ENCODE measurements around the gene IFIH1. TPM values are rescaled to one million over a fixed set of nuclear protein-coding genes. Genes with fewer than 3 reads are reported as not detected.
A peak's percentile ranks its signal among the peaks of the same experiment; 100 is the strongest.

Gene IFIH1
- total RNA-seq, 1 experiment from 2014 or later, result 4.7 TPM

GRCh38 chr2:162333968-162334367 is 15.5 kb upstream of the IFIH1 start:
- intact Hi-C loops (cut with micrococcal nuclease; ENCODE audit: unreplicated experiment), result no loop called here
- POLR2A ChIA-PET (ENCODE audit: unreplicated experiment), result no interaction called here
- no peaks in the 10 kb centered on the region for H3K9me3 ChIP-seq (ENCODE audit: insufficient read depth, low read depth)
- no peak for DNase-seq
- no peak overlapping the region for H3K27ac ChIP-seq
- no peak overlapping the region for H2AFZ ChIP-seq
- no peaks in the 10 kb centered on the region for H3K36me3 ChIP-seq (ENCODE audit: low read depth)
- TF ChIP-seq CTCF (conservative IDR thresholded peaks at IDR 0.05), result peak; percentile 49
- no peak for TF ChIP-seq EZH2 (IDR thresholded peaks at IDR 0.05; ENCODE audit: low read depth)
- no peaks in the 10 kb centered on the region for H4K20me1 ChIP-seq (ENCODE audit: insufficient read depth)
- no peak overlapping the region for H3K4me2 ChIP-seq
- H3K4me1 ChIP-seq (replicated peaks; ENCODE audit: insufficient read depth), result no peaks in the 10 kb centered on the region
- CTCF ChIA-PET, result interaction anchor here (0.6 kb wide), 1 partner anchor 36 kb away, joined by 5 read pairs; no protein-coding TSS in a partner anchor
- no peaks in the 10 kb centered on the region for H3K27me3 ChIP-seq (ENCODE audit: insufficient read depth, low read depth)
- no peak overlapping the region for H3K4me3 ChIP-seq
- no peaks in the 10 kb centered on the region for H3K79me2 ChIP-seq (ENCODE audit: low read depth)
- H3F3A ChIP-seq (ENCODE audit: insufficient read depth, low read depth), result no peaks in the 10 kb centered on the region
- BruUV-seq (replicated peaks), result no TSS peak
- H3K9me2 ChIP-seq (ENCODE audit: insufficient read depth), result no peaks in the 10 kb centered on the region

- no TSS peak for BruUV-seq (replicated peaks)
- Histone ChIP-seq H3K9me3 (ENCODE audit: insufficient read depth, low read depth) (no peaks in the 10 kb centered on the region), H3K36me3 (ENCODE audit: low read depth) (no peaks in the 10 kb centered on the region), H3F3A (ENCODE audit: insufficient read depth, low read depth) (no peaks in the 10 kb centered on the region), H3K79me2 (ENCODE audit: low read depth) (no peaks in the 10 kb centered on the region), H3K9me2 (ENCODE audit: insufficient read depth) (no peaks in the 10 kb centered on the region), H3K27me3 (ENCODE audit: insufficient read depth, low read depth) (no peaks in the 10 kb centered on the region), H3K4me1 (replicated peaks; ENCODE audit: insufficient read depth) (no peaks in the 10 kb centered on the region), H3K27ac (no peak overlapping the region), H3K4me2 (no peak overlapping the region), H3K4me3 (no peak overlapping the region), H4K20me1 (ENCODE audit: insufficient read depth) (no peaks in the 10 kb centered on the region), H2AFZ (no peak overlapping the region)
- no peak for DNase-seq
- POLR2A ChIA-PET (ENCODE audit: unreplicated experiment), result no interaction called here
- TF ChIP-seq CTCF (conservative IDR thresholded peaks at IDR 0.05) (no peak), EZH2 (IDR thresholded peaks at IDR 0.05; ENCODE audit: low read depth) (no peak)
- intact Hi-C loops (cut with micrococcal nuclease; ENCODE audit: unreplicated experiment), result no loop called here
- CTCF ChIA-PET, result no interaction called here
Measured at GRCh38 chr2:162330881-162331280, 12.4 kb upstream of the IFIH1 start.

GRCh38 chr2:162328424-162329157 is 10.1 kb upstream of the IFIH1 start:
- ChIA-PET POLR2A (ENCODE audit: unreplicated experiment) (no interaction called here), CTCF (no interaction called here)
- intact Hi-C loops (cut with micrococcal nuclease; ENCODE audit: unreplicated experiment), result no loop called here
- no peaks in the 10 kb centered on the region for H4K20me1 ChIP-seq (ENCODE audit: insufficient read depth)
- H3K36me3 ChIP-seq (ENCODE audit: low read depth), result no peaks in the 10 kb centered on the region
- H3K27me3 ChIP-seq (ENCODE audit: insufficient read depth, low read depth), result no peaks in the 10 kb centered on the region
- no TSS peak for BruUV-seq (replicated peaks)
- H3K9me3 ChIP-seq (ENCODE audit: insufficient read depth, low read depth), result no peaks in the 10 kb centered on the region
- TF ChIP-seq EZH2 (IDR thresholded peaks at IDR 0.05; ENCODE audit: low read depth) (no peak), CTCF (conservative IDR thresholded peaks at IDR 0.05) (no peak)
- H2AFZ ChIP-seq, result no peak overlapping the region
- no peak for DNase-seq
- H3K4me1 ChIP-seq (replicated peaks; ENCODE audit: insufficient read depth), result no peaks in the 10 kb centered on the region
- H3K27ac ChIP-seq, result no peak overlapping the region
- no peaks in the 10 kb centered on the region for H3K79me2 ChIP-seq (ENCODE audit: low read depth)
- H3K4me3 ChIP-seq, result no peak overlapping the region
- H3K4me2 ChIP-seq, result no peak overlapping the region
- no peaks in the 10 kb centered on the region for H3K9me2 ChIP-seq (ENCODE audit: insufficient read depth)
- H3F3A ChIP-seq (ENCODE audit: insufficient read depth, low read depth), result no peaks in the 10 kb centered on the region

All from PC-9 (cell line).